Fibroblast of lung (primary cell): ENCODE measurements around the gene PKNOX2. TPM values are rescaled to one million over a fixed set of nuclear protein-coding genes. Genes with fewer than 3 reads are reported as not detected.

ENCODE experiments used
- DNase-seq, 2 donors: peaks; one replicate each; pipeline versions ENCODE4 v3.0.0 to v3.0.0-alpha.2; 2010; ENCODE audit warnings: low read depth in 2 of 2
- H2AFZ ChIP-seq: 2 replicates; pipeline ENCODE4 v1.5.1; 2012; ENCODE audit warnings: low read length, control low read depth, inconsistent platforms
- H3K27ac ChIP-seq: 2 replicates; pipeline ENCODE4 v1.5.1; 2011; ENCODE audit warnings: low read length, control low read depth; ENCODE audit not compliant: insufficient read depth
- H3K27me3 ChIP-seq: 2 replicates; pipeline ENCODE4 v1.5.1; 2011; ENCODE audit warnings: mild to moderate bottlenecking, low read length; ENCODE audit not compliant: control insufficient read depth, insufficient read depth
- H3K36me3 ChIP-seq: 2 replicates; pipeline ENCODE4 v1.5.1; 2011; ENCODE audit warnings: low read length; ENCODE audit not compliant: control insufficient read depth, insufficient read depth
- H3K4me1 ChIP-seq: 2 replicates; pipeline ENCODE4 v1.5.1; 2011; ENCODE audit warnings: low read length; ENCODE audit not compliant: control insufficient read depth, insufficient read depth; ENCODE audit errors: extremely low read depth
- H3K4me2 ChIP-seq: 2 replicates; pipeline ENCODE4 v1.5.1; 2011; ENCODE audit warnings: low read length, control low read depth; ENCODE audit not compliant: insufficient read depth; ENCODE audit errors: extremely low read depth
- H3K4me3 ChIP-seq, 4 experiments: fragments of 200-600 bp in 1 of 4; sonication (generic) in 1 of 4; replicated peaks in 1 of 4; 2 replicates each; pipeline ENCODE4 v1.5.1; 2011 to 2016; ENCODE audit warnings: low read length in 4 of 4, low read depth in 3 of 4, mild to moderate bottlenecking in 3 of 4, control low read depth in 2 of 4, inconsistent platforms in 1 of 4, mixed read lengths in 1 of 4; ENCODE audit not compliant: insufficient read depth in 1 of 4; ENCODE audit errors: control extremely low read depth in 1 of 4
- H3K79me2 ChIP-seq: 2 replicates; pipeline ENCODE4 v1.5.1; 2012; ENCODE audit warnings: mild to moderate bottlenecking, low read length, inconsistent platforms; ENCODE audit not compliant: control insufficient read depth, insufficient read depth
- H3K9ac ChIP-seq: 2 replicates; pipeline ENCODE4 v1.5.1; 2011; ENCODE audit warnings: mild to moderate bottlenecking, low read length, control low read depth; ENCODE audit not compliant: insufficient read depth
- H3K9me3 ChIP-seq: 2 replicates; pipeline ENCODE4 v1.5.1; 2012; ENCODE audit warnings: low read depth, low read length; ENCODE audit not compliant: control insufficient read depth, insufficient read depth
- H4K20me1 ChIP-seq: 2 replicates; pipeline ENCODE4 v1.5.1; 2011; ENCODE audit warnings: low read length; ENCODE audit not compliant: control insufficient read depth, insufficient read depth; ENCODE audit errors: extremely low read depth
- CTCF ChIP-seq, 2 donors: IDR thresholded peaks in 1 of 2; conservative IDR thresholded peaks in 1 of 2; 1 replicate in 1 of 2; 2 replicates in 1 of 2; pipeline ENCODE4 v1.5.1; 2011 to 2012; ENCODE audit warnings: low read length in 2 of 2, control low read depth in 1 of 2, inconsistent platforms in 1 of 2, low read depth in 1 of 2, mild to moderate bottlenecking in 1 of 2
- EZH2 ChIP-seq: IDR thresholded peaks from 2 replicates; pipeline ENCODE4 v1.5.1; 2012; ENCODE audit warnings: low read length, control low read depth, mild to moderate bottlenecking; ENCODE audit errors: missing control alignments
- polyA plus RNA-seq, 2 donors: library from polyadenylated mRNA; depleted of rRNA in 1 of 2; stranded (reverse) in 1 of 2; unstranded in 1 of 2; fragments of >200 nt; gene quantifications; 2 replicates each; pipeline ENCODE4 v1.2.1, GENCODE V29; 2011 to 2012; ENCODE audit warnings: missing spikeins in 1 of 2
- total RNA-seq: library from RNA; depleted of rRNA; stranded (reverse); fragments of >200 nt; gene quantifications from 2 replicates; pipeline ENCODE4 v1.2.1, GENCODE V29; 2014

Gene PKNOX2
- total and polyA plus RNA-seq, 2 donors (not counting 1 experiment from before 2014, with no cell fraction given), result 0.33 to 2.2 TPM

DNA sequence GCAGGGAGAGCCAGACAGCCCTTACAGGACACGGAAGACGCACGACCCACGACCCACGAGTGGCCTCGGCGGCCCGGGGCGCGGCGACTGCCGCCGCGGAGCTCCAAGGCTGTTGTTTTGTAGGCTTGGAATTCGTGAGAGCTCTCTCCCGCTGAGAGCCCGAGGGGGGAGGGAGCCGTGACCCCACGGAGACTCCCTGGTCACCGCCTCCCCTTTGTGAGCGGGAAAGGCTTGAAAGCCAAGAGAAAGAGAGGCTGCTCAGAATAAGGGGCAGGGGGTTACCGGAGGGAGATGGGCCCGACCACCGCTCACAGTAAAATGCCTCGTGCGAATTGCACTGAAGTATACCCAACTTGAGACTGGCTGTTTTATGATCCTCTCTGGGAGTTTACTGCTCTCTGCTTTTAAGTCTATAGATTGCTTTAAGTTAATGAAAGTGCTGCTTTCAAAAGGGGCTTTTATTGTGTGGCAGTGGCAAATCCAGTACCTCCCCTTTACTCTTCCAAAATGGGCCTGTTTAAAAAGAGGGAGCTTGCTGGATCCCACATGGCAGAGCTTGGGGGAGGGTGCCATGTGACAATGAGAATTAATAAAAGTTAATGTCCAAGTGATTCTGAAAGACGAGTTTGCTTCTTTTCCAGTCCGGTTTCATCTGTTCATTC, 2.9 kb downstream of the PKNOX2 start:
- Histone ChIP-seq H3K4me3 (peak overlapping the region in 2 of 4 experiments; percentile 56 to 65), H3K9ac (peak overlapping the region; percentile 48), H3K27me3 (no peaks in the 10 kb centered on the region), H2AFZ (no peak overlapping the region), H3K4me2 (peak overlapping the region; percentile 83), H3K4me1 (peaks cover 33% of the 10 kb centered on the region), H3K9me3 (no peaks in the 10 kb centered on the region), H3K36me3 (no peaks in the 10 kb centered on the region), H3K27ac (peak overlapping the region; percentile 74), H4K20me1 (no peaks in the 10 kb centered on the region), H3K79me2 (peaks cover 3% of the 10 kb centered on the region)
- peak; percentile 47 to 55 for DNase-seq
- TF ChIP-seq EZH2, result peak; percentile 35
- TF ChIP-seq CTCF (conservative IDR thresholded peaks at IDR 0.05 in 1 of 2, IDR thresholded peaks at IDR 0.05 in 1 of 2; ENCODE audit: low read depth in 1 of 2, low read length in 2 of 2), result no peak

GRCh38 chr11:125167954-125168835, 3.6 kb downstream of the PKNOX2 start:
- Histone ChIP-seq H3K27ac (peak overlapping the region; percentile 74), H3K4me2 (peak overlapping the region; percentile 83), H3K36me3 (no peaks in the 10 kb centered on the region), H3K9ac (peak overlapping the region; percentile 48), H3K27me3 (no peaks in the 10 kb centered on the region), H3K4me3 (peak overlapping the region in 2 of 4 experiments; percentile 14 to 30), H4K20me1 (no peaks in the 10 kb centered on the region), H2AFZ (no peak overlapping the region), H3K79me2 (peaks cover 3% of the 10 kb centered on the region), H3K9me3 (no peaks in the 10 kb centered on the region), H3K4me1 (peaks cover 33% of the 10 kb centered on the region)
- TF ChIP-seq EZH2 (no peak), CTCF (conservative IDR thresholded peaks at IDR 0.05 in 1 of 2, IDR thresholded peaks at IDR 0.05 in 1 of 2; ENCODE audit: low read depth in 1 of 2, low read length in 2 of 2) (no peak)
- DNase-seq, result peak; percentile 89 to 93

DNA sequence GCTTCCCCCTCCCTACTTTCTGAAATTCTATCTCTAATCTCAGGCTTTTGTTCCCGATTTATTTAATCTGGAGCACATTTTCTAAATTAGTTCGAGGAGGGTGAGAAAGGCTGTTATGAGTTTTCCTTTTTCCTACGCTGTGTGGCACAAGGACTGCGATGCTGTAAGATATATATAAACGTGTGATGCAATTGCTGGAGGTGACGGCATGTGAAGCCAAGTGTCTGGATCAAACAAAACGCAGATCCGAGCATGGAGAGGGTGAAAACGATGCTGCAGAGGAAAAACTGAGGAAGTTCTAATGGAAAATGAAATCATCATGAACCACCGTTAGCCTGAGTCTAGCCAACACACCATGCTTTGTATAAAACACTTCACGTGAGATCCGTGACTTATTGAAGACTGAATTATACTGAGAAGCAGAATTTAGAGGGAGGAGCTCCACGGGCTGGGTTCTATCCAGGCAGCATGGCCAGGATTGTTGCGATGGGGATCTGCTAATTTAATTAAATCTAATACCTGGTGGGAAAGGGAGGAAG, 4.4 kb downstream of the PKNOX2 start:
- Histone ChIP-seq H3K4me3 (no peak overlapping the region), H3K4me2 (peak overlapping the region; percentile 83), H3K79me2 (peaks cover 3% of the 10 kb centered on the region), H3K27me3 (peaks cover 2% of the 10 kb centered on the region), H3K4me1 (peaks cover 32% of the 10 kb centered on the region), H3K27ac (peak overlapping the region; percentile 74), H4K20me1 (no peaks in the 10 kb centered on the region), H3K9ac (no peak overlapping the region), H2AFZ (no peak overlapping the region), H3K9me3 (no peaks in the 10 kb centered on the region), H3K36me3 (no peaks in the 10 kb centered on the region)
- peak in 1 of 2 donors; percentile 71 for DNase-seq
- TF ChIP-seq CTCF (conservative IDR thresholded peaks at IDR 0.05 in 1 of 2, IDR thresholded peaks at IDR 0.05 in 1 of 2; ENCODE audit: low read depth in 1 of 2, low read length in 2 of 2) (no peak), EZH2 (no peak)
